ENCODE measurements around the gene TEX36. TPM values are rescaled to one million over a fixed set of nuclear protein-coding genes. Genes with fewer than 3 reads are reported as not detected.
"Not testable (repeated sequence)": the region's sequence is repeated elsewhere in the genome, so short reads cannot be mapped to it uniquely, and the experiment has no call there.

TEX36 gene
- total RNA-seq, 1 experiment from 2014 or later, result 1.1 TPM

- Histone ChIP-seq H3K4me1 (replicated peaks; ENCODE audit: insufficient read depth) (peaks cover 12% of the 10 kb centered on the region), H3K27ac (peak within 1 kb of the TSS; percentile 76), H4K20me1 (ENCODE audit: insufficient read depth) (no peaks in the 10 kb centered on the region), H3K79me2 (ENCODE audit: low read depth) (peaks cover 39% of the 10 kb centered on the region), H3K9me3 (ENCODE audit: insufficient read depth, low read depth) (peaks cover 10% of the 10 kb centered on the region), H3K4me3 (peak within 1 kb of the TSS; percentile 98), H3K9me2 (ENCODE audit: insufficient read depth) (no peaks in the 10 kb centered on the region), H3F3A (ENCODE audit: insufficient read depth, low read depth) (peaks cover 3% of the 10 kb centered on the region; the same call in 1 of the 2 replicates), H3K27me3 (ENCODE audit: insufficient read depth, low read depth) (no peaks in the 10 kb centered on the region), H3K4me2 (peak within 1 kb of the TSS; percentile 85), H2AFZ (peak within 1 kb of the TSS; percentile 98), H3K36me3 (ENCODE audit: low read depth) (peaks cover 21% of the 10 kb centered on the region)
- POLR2A ChIA-PET (ENCODE audit: unreplicated experiment), result interaction anchor here (0.6 to 0.7 kb wide), 3 partner anchors 87 to 559 kb away, joined by 5 to 18 read pairs (median 5); partner anchors contain the start of gene CTBP2
- CTCF ChIA-PET, result no interaction called here
- peak; percentile 92 to 97 for DNase-seq
- intact Hi-C loops (cut with micrococcal nuclease; ENCODE audit: unreplicated experiment), result loop anchor here (2.0 to 5.0 kb wide), 2 partner anchors 25 to 682 kb away; no protein-coding TSS in a partner anchor
- TF ChIP-seq CTCF (conservative IDR thresholded peaks at IDR 0.05) (no peak), EZH2 (IDR thresholded peaks at IDR 0.05; ENCODE audit: low read depth) (no peak)
- no TSS peak for BruUV-seq (replicated peaks)
Observed at GRCh38 chr10:125719173-125720001, 36.4 kb upstream of the TEX36 start, which contains the start of gene EDRF1. TSS of gene EDRF1 (plus strand) at chr10:125719709. CDS start at chr10:125719808, 99 bp downstream.

- H2AFZ ChIP-seq; H3K4me3 ChIP-seq; H3K79me2 ChIP-seq (ENCODE audit: low read depth); H3K4me2 ChIP-seq; DNase-seq; BruUV-seq (replicated peaks); POLR2A ChIA-PET (ENCODE audit: unreplicated experiment); H3K4me1 ChIP-seq (replicated peaks; ENCODE audit: insufficient read depth); H3K27ac ChIP-seq; H3K36me3 ChIP-seq (ENCODE audit: low read depth); H4K20me1 ChIP-seq (ENCODE audit: insufficient read depth); H3F3A ChIP-seq (ENCODE audit: insufficient read depth, low read depth); H3K9me2 ChIP-seq (ENCODE audit: insufficient read depth); CTCF ChIA-PET; H3K27me3 ChIP-seq (ENCODE audit: insufficient read depth, low read depth): not testable (repeated sequence)
- peaks cover 10% of the 10 kb centered on the region for H3K9me3 ChIP-seq (ENCODE audit: insufficient read depth, low read depth)
- intact Hi-C loops (cut with micrococcal nuclease; ENCODE audit: unreplicated experiment), result loop anchor here (5.0 kb wide), 1 partner anchor 677 kb away; no protein-coding TSS in a partner anchor
Observed at GRCh38 chr10:125714728-125715127, 31.8 kb upstream of the TEX36 start.

GRCh38 chr10:125711110-125711750 is 28.3 kb upstream of the TEX36 start:
- H3K9me2 ChIP-seq (ENCODE audit: insufficient read depth), result no peaks in the 10 kb centered on the region
- no peak overlapping the region for H3K4me3 ChIP-seq
- no peaks in the 10 kb centered on the region for H4K20me1 ChIP-seq (ENCODE audit: insufficient read depth)
- no peak overlapping the region for H2AFZ ChIP-seq
- TF ChIP-seq EZH2 (IDR thresholded peaks at IDR 0.05; ENCODE audit: low read depth) (no peak), CTCF (conservative IDR thresholded peaks at IDR 0.05) (no peak)
- no peaks in the 10 kb centered on the region for H3K79me2 ChIP-seq (ENCODE audit: low read depth)
- BruUV-seq (replicated peaks), result no TSS peak
- DNase-seq, result no peak
- CTCF ChIA-PET, result no interaction called here
- no peaks in the 10 kb centered on the region for H3K36me3 ChIP-seq (ENCODE audit: low read depth)
- intact Hi-C loops (cut with micrococcal nuclease; ENCODE audit: unreplicated experiment), result no loop called here
- H3K9me3 ChIP-seq (ENCODE audit: insufficient read depth, low read depth), result no peaks in the 10 kb centered on the region
- H3K27me3 ChIP-seq (ENCODE audit: insufficient read depth, low read depth), result no peaks in the 10 kb centered on the region
- H3F3A ChIP-seq (ENCODE audit: insufficient read depth, low read depth), result no peaks in the 10 kb centered on the region
- POLR2A ChIA-PET (ENCODE audit: unreplicated experiment), result no interaction called here
- H3K27ac ChIP-seq, result no peak overlapping the region
- H3K4me2 ChIP-seq, result no peak overlapping the region
- H3K4me1 ChIP-seq (replicated peaks; ENCODE audit: insufficient read depth), result 0 out of 2 replicates have a peak, but pooled peaks cover 7% of the 10 kb centered on the region
